Parathyroid adenoma (tissue), 2 donors: ENCODE measurements around the gene NRSN2.
A peak's percentile ranks its signal among the peaks of the same experiment; 100 is the strongest.

Experiments
- H2AFZ ChIP-seq: fragments of 300-600 bp; sonication (generic); one replicate; pipeline ENCODE4 v1.7.0; 2017; ENCODE audit warnings: antibody characterized with exemption, mild to moderate bottlenecking
- H3K27ac ChIP-seq: fragments of 300-600 bp; sonication (generic); one replicate; pipeline ENCODE4 v1.7.0; 2017
- H3K27me3 ChIP-seq: fragments of 300-600 bp; sonication (generic); one replicate; pipeline ENCODE4 v1.7.0; 2017; ENCODE audit warnings: low read length; ENCODE audit not compliant: control insufficient read depth, insufficient read depth
- H3K36me3 ChIP-seq: fragments of 300-600 bp; sonication (generic); one replicate; pipeline ENCODE4 v1.7.0; 2017; ENCODE audit warnings: low read length; ENCODE audit not compliant: control insufficient read depth, insufficient read depth
- H3K4me1 ChIP-seq: fragments of 300-600 bp; sonication (generic); one replicate; pipeline ENCODE4 v1.7.0; 2017; ENCODE audit warnings: control low read depth
- H3K4me2 ChIP-seq: fragments of 300-600 bp; sonication (generic); one replicate; pipeline ENCODE4 v1.7.0; 2017; ENCODE audit warnings: low read length
- H3K4me3 ChIP-seq: fragments of 300-600 bp; sonication (generic); one replicate; pipeline ENCODE4 v1.7.0; 2017; ENCODE audit warnings: low read depth, low read length
- H3K79me2 ChIP-seq: fragments of 300-600 bp; sonication (generic); one replicate; pipeline ENCODE4 v1.7.0; 2017; ENCODE audit warnings: control low read depth
- H3K9ac ChIP-seq: fragments of 300-600 bp; sonication (generic); one replicate; pipeline ENCODE4 v1.7.0; 2017; ENCODE audit warnings: mild to moderate bottlenecking
- H3K9me3 ChIP-seq: fragments of 300-600 bp; sonication (generic); one replicate; pipeline ENCODE4 v1.7.0; 2017; ENCODE audit warnings: low read length; ENCODE audit not compliant: control insufficient read depth
- TF ChIP-seq, protein P1 (sequence below): fragments of 300-600 bp; sonication (generic); IDR thresholded peaks from one replicate; pipeline ENCODE4 v1.7.0; 2017; ENCODE audit warnings: antibody characterized with exemption, mild to moderate bottlenecking
- donor health status: primary hyperparathyroidism.

NRSN2 gene

DNA sequence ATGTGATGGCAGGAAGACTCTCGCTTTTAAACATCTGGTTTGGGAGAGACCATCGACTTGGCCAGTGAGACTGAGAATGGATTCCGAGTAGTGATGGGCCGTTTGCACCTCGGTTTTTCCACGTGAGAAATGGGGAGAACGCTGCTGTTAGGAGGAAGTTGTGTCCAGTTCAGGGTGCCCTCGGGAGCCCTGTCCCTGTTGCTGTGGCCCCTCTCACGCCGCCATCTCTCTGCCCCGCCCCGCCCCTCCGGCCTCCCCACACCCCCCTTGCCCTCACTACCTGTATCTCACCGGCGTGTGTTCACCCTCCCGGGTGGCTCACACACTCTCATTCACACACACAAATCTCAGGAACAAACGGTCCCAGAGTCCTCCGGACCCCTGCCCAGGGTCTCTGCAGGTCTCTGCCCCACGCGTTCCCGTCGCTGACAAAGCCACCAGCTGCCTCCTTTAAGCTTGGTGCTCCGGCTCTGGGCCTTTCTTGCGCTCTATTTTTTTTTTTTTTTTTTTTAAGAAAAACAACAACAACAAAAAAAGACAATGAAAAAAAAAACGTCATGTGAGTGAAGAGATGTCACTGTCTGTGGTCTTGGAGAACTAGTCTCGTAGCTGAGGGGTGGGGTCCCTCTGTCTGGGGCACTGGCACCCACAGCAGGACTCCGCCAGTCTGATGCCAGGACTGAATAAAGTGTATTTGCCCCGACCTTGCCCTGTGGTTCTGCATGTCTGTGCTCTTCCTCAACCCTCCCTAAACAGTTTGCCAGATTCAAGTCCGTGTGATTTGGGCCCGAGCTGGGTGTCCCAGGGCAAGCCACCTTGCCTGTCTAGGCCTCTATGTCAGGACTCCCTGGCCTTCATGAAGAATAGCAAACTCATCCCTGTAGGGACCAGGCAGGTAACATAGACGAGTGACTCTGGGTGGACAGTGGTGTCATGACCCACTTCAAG lies 18.6 kb upstream of the NRSN2 start:
- peak overlapping the region; percentile 83 for H3K4me3 ChIP-seq
- peaks cover 14% of the 10 kb centered on the region for H3K4me1 ChIP-seq
- H3K36me3 ChIP-seq, result no peaks in the 10 kb centered on the region
- H3K4me2 ChIP-seq, result peak overlapping the region; percentile 76
- H2AFZ ChIP-seq, result no peak overlapping the region
- H3K27ac ChIP-seq, result peak overlapping the region; percentile 79
- H3K27me3 ChIP-seq, result no peaks in the 10 kb centered on the region
- no peaks in the 10 kb centered on the region for H3K9me3 ChIP-seq
- TF ChIP-seq, protein P1, sequence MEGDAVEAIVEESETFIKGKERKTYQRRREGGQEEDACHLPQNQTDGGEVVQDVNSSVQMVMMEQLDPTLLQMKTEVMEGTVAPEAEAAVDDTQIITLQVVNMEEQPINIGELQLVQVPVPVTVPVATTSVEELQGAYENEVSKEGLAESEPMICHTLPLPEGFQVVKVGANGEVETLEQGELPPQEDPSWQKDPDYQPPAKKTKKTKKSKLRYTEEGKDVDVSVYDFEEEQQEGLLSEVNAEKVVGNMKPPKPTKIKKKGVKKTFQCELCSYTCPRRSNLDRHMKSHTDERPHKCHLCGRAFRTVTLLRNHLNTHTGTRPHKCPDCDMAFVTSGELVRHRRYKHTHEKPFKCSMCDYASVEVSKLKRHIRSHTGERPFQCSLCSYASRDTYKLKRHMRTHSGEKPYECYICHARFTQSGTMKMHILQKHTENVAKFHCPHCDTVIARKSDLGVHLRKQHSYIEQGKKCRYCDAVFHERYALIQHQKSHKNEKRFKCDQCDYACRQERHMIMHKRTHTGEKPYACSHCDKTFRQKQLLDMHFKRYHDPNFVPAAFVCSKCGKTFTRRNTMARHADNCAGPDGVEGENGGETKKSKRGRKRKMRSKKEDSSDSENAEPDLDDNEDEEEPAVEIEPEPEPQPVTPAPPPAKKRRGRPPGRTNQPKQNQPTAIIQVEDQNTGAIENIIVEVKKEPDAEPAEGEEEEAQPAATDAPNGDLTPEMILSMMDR, result no peak
- no peak overlapping the region for H3K9ac ChIP-seq
- no peaks in the 10 kb centered on the region for H3K79me2 ChIP-seq

DNA sequence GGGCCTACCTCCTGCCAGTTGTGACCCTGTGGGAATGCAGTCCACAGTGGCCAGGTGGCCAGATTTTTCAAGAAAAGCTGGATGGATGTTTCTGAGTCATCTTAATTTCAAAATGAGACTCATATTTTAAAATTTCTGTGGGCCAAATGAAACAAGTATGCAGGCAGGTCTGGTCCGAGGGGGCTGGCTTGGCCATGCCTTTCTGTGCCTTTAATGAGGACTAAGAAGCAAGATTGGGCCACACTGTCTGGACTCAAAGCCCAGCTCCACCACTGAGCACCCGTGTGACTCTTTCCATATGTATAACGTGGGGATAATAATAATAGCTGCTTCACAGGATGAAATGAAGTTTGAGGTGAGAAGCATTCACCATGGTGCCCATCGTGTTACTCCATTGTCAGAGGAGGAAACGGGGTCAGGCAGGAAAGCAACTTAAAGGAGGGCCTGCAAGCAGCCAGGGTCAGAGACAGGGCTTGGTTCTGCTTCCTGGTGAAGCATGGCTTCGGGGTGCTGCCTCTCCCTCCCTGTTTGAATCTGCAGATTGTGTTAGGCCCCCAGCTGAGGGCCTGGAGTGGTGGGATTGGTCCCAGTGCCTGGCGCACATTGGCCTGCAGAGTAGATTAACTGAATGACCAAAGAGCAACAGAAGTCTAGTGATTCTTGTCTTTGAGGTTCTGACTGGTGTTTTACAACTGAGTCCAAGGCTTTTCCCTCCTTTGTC lies 17.8 kb upstream of the NRSN2 start:
- TF ChIP-seq, protein P1, result no peak
- peaks cover 14% of the 10 kb centered on the region for H3K4me1 ChIP-seq
- H3K9ac ChIP-seq, result no peak overlapping the region
- H3K36me3 ChIP-seq, result no peaks in the 10 kb centered on the region
- no peak overlapping the region for H2AFZ ChIP-seq
- H3K4me3 ChIP-seq, result no peak overlapping the region
- H3K27ac ChIP-seq, result peak overlapping the region; percentile 39
- no peaks in the 10 kb centered on the region for H3K79me2 ChIP-seq
- no peak overlapping the region for H3K4me2 ChIP-seq
- no peaks in the 10 kb centered on the region for H3K9me3 ChIP-seq
- H3K27me3 ChIP-seq, result no peaks in the 10 kb centered on the region

DNA sequence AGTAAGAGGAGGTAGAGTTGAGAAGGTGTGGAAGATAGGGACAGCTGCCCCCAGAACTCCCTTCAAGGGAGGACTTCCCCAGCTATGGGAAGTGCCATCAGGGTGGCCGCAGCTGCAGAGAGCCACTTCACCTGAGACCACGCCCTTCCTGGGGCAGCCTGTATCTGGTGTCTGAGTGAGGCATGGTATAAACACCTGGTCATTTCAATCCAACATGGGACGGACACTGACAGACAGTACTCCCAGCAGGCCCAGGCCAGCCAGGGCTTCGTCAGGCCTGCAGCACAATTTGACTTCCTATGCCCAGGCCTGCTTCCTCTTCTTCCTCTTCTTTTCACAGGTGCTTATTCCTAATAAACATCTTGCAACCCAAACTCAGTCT lies 17.1 kb upstream of the NRSN2 start:
- H3K4me1 ChIP-seq, result peaks cover 14% of the 10 kb centered on the region
- H3K9me3 ChIP-seq, result no peaks in the 10 kb centered on the region
- H3K4me3 ChIP-seq, result no peak overlapping the region
- H3K9ac ChIP-seq, result no peak overlapping the region
- H3K36me3 ChIP-seq, result no peaks in the 10 kb centered on the region
- no peak overlapping the region for H2AFZ ChIP-seq
- H3K27ac ChIP-seq, result peak overlapping the region; percentile 39
- no peak overlapping the region for H3K4me2 ChIP-seq
- no peaks in the 10 kb centered on the region for H3K27me3 ChIP-seq
- TF ChIP-seq, protein P1, result no peak
- H3K79me2 ChIP-seq, result no peaks in the 10 kb centered on the region

DNA sequence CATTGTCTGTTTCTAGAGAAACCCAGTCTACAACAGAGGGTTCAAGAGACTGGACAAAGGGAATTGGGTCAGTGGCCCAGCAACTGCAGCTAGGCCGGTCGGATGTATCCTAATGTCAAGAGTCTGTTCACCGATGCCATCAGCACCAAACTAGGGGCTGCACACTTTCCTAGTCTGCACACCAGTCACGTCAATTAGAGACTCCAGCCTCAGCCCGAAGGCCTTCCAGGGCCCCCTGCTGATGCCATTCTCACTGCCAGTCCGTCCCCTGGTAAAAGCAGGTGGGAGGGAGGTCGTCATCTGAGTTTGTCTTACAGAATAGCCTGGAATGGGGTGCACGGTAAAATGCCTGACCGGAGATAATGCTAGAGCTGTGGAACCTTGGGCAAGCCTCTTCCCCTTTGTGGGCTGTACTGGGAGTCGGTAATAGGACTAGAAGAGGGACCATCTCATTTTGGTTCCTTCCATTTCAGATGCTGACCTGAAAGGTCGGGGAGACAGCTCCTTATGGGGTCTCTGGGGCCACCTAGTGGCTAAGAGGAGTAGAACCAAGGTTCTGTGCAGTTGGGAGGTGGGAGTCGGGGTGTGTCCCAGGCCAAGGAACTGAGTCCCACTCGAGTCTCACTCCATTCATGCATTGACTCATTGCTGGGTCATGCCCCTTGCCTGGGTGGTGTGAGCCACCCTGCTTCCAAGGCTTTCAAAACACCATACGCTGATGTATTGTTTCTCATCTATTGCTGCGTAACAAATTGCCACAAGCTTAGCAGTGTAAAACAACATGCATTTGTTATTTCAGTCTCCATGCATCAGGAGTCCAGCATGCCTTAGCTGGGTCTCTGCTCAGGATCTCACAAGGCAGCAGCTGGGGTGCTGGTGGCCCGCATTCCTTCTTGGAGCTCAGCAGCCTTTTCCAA lies 16.4 kb upstream of the NRSN2 start:
- H3K4me3 ChIP-seq, result no peak overlapping the region
- H3K27ac ChIP-seq, result peak overlapping the region; percentile 39
- TF ChIP-seq, protein P1, result peak; percentile 91

More for the DNA sequence above, 16.4 kb upstream of the NRSN2 start:
- Histone ChIP-seq H2AFZ (no peak overlapping the region), H3K4me1 (peaks cover 14% of the 10 kb centered on the region), H3K9me3 (no peaks in the 10 kb centered on the region), H3K9ac (no peak overlapping the region), H3K4me2 (no peak overlapping the region), H3K79me2 (peaks cover under 1% of the 10 kb centered on the region), H3K36me3 (no peaks in the 10 kb centered on the region), H3K27me3 (no peaks in the 10 kb centered on the region)
